NCI-H2196 (cell line): ENCODE measurements around the gene WNT5B.
"Not testable (repeated sequence)": the region's sequence is repeated elsewhere in the genome, so short reads cannot be mapped to it uniquely, and the experiment has no call there.

Experiments used
- DNase-seq: peaks from one replicate; lab custom pipeline; 2025; ENCODE audit not compliant: unreplicated experiment; lab: John Stamatoyannopoulos, UW

The WNT5B gene

DNA sequence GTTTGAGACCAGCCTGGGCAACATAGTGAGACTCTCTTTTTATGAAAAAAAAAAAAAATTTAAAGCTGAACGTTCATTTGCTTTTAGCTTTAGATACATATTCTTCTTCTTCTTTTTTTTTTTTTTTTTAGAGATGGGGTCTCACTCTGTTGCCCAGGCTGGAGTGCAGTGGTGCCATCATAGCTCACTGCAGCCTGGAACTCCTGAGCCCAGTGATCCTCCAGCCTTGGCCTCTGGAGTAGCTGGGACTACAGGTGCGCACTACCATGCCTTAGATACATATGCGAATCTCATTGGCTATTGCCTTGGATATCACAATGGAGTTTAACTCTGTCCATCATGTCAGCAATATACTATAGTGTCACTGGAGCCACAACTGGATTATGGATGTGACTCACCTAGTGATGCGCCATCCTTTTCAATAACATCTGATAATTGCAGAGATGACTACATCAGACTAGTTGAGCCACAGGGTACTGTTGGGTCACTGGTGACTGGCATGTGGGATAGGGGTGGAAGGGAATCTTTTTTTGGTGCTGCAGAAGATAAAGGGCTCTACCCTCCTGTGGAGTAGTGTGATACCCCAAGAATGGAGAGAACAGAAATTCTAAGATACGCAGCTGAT, 59.2 kb downstream of the WNT5B start:
- no peak for DNase-seq

DNA sequence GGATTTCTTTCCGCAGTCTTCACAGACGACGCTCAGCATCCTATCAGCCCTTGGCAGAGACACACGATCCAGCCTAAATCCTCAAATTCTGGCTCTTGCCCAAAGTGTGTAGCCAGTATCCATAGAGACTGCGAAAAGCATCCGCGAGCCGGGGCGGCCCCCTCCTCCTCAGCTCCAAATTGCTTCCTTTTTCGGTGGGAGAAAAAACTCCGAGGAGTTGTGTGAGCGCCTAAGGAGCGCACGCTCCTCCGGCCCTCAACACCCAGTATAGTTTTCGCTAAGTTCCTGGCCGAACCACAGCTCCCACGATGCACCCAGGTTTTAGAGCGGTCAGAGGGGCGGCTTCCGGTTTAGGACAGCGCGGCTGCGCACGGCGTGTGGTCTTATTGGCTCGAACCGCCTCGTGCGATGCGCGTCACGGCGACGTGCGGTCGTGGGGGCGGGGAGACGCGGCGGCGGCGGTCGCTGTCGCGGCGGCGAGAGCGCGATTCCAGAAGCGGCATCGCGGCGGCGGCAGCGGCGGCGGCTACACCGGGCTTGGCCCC, 61.6 kb downstream of the WNT5B start, which contains the start of gene ADIPOR2:
ADIPOR2 (plus strand) TSS at position 493 of the 545 bp plus-strand sequence. CDS start 63,274 bp downstream, outside the sequence.
- peak; percentile 85 for DNase-seq

DNA sequence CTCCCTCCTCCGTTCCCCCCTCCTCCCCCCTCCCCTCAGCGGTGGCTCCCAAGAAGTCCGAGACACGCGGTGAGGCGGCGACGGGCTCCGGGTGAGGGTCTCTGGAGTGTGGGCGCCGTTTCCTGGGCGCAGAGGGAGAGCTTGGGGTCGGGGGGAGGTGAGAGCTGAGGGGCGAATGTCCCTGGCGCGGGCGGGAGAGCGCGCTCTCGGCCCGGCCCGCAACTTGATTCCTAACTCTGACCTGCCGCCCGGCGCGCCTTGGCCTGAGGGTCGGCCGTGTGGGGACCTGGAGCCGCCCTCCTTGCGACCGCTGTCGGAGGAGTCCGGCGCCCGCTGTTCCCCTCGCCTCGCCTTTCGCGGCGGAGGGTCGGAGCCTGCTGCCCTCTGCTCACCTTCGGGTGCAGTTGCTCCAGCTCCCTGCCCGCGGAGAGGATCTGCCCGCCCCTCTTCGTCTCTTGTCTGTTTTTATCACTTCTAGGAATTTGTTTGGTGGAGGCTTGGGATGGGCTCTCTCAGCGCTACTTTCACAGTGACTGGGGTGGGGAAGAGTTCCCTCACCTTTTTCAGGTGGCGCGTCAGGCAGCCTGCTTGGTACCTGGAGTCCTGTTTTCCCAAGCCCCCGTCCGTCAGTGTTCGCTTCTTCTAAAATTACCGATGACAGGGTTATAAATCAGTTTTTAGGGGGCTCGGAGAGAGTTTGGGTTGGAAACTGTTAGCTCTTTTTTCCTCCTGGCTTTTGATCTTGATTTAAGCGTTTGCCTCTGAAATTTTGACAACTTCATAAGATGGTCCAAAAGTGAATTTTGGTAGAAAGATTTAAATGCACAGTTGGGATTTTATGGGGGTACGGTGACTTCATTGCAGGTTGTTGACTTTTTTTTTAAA, 62.3 kb downstream of the WNT5B start:
- DNase-seq: no peak

DNA sequence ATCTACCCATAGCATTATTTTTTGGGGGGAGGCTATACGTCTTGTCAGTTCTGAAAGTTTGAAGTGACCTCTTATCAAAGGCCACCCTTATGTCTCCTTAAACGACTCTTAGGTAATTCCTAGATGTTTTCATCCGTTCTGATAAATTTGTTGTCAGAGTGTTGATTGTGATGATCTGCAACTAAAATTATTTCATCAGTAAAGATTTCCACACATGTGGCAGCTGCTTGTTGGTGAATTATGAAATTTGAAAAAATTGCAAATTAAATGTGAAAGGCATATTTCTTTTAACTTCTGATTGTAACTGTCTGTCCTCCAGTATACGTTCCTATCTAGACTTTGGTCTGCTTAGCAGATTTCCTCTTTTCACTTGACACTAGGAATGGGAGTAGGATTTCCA, 63.2 kb downstream of the WNT5B start:
- DNase-seq: no peak

DNA sequence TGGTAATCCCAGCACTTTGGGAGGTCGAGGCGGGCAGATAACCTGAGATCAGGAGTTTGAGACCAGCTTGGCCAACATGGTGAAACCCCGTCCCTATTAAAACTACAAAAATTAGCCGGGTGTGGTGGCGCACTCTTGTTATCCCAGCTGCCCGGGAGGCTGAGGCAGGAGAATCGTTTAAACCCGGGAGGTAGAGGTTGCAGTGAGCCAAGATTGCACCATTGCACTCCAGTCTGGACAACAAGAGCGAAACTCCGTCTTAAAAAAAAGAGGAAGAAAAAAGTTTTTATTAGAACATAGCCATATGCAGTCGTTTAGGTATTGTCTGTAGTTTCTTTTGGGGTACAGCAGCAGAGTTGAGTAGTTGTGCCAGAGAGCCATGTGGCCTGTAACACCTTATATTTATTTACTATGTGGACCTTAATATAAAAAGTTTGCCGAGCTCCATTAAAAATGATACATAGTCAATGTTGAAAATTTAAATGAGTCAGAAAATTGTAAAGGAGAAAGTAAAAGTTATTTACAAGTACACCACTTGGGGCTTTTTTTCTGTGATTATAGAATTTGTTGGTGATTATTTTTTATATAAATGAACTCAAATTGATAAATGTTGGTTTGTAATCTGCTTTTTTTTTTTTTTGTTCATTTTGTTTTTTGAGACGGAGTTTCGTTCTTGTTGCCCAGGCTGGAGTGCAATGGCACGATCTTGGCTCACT, 64.0 kb downstream of the WNT5B start:
- no peak for DNase-seq

DNA sequence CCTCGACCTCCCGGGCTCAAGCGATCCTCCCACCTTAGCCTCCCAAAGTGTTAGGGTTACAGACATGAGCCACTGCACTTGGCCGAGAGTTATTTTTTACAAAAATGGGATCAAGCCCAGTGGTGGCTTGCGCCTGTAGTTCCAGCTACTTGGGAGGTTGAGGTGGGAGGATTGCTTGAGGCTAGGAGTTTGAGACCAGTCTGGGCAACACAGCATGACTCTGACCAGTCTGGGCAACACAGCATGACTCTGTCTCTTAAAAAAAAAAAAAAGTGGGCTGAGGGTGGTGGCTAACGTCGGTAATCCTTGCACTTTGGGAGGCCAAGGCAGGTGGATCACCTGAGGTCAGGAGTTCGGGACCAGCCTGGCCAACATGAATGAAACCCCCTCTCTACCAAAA, 66.1 kb downstream of the WNT5B start:
- DNase-seq: not testable (repeated sequence)

DNA sequence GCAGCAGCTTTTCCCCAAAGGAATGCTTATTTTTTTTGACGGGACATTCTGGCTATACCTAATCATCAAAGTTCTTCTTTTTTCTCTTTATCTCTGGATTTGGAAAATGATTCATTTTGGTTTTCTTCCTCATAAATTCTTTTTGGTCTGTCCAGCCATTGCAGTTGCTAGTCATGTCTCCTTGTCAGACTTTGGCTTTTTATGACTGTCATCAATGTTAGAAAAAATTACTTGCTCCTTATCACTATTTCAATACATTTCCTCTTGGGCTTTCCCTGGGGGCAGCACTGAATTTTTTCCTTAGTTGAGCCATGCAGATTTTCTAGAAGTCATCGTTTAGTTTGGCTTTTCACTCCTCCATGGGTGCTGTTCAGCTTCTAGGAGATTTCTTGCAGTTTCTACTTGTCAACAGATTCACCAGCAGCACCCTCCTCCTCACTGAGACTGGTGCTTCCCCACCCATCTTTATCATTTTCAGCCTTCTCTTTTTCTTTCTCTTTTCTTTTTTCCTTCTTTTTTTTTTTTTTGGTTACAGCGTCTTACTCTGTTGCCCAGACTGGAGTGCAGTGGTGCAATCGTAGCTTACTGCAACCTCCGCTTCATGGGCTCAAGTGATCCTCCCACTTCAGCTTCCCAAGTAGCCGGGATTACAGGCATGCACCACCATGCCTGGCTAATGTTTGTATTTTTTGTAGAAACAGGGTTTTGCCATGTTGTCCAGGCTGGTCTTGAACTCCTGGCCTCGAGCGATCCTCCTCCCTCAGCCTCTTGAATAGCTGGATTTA, 67.0 kb downstream of the WNT5B start:
- DNase-seq: no peak

DNA sequence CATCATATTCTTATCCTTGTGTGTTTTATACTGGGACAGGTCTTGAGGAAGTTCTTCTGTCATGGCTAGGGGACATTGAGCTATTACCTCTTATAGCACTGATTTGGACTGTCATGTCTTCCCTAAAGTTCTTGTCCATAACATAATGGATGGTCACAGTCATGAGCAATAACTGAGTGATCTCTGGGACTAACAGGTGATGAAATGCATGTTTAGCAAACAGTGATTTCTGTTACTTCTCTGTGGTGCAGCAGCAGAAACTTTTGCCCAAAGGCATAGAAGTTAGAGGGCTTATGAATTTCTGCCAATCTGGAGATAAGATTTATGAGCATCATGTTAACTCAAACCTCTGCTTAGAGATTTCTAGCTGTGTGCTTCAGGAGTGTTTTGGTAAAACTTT, 67.8 kb downstream of the WNT5B start:
- DNase-seq: no peak
